ENCODE results near the gene TRABD2B. TPM values are rescaled to one million over a fixed set of nuclear protein-coding genes. Genes with fewer than 3 reads are reported as not detected.

TRABD2B gene
- total and polyA plus RNA-seq, 2 of the 4 experiments (the other 2 are of a cell fraction) = not detected

- Histone ChIP-seq H3K9me3 (ENCODE audit: control insufficient read depth, insufficient read depth, low read length) (no peaks in the 10 kb centered on the region), H3K9me1 (ENCODE audit: insufficient read depth, low read length) (no peaks in the 10 kb centered on the region), H3K23ac (ENCODE audit: low read depth, low read length) (no peak overlapping the region), H3K18ac (ENCODE audit: low read depth, low read length) (no peak overlapping the region), H3K4me3 (ENCODE audit: insufficient read depth, low read depth, low read length) (no peak overlapping the region), H3K9ac (ENCODE audit: low read depth, low read length) (no peak overlapping the region), H2BK20ac (ENCODE audit: low read depth, low read length) (no peak overlapping the region), H3K4ac (ENCODE audit: low read depth, low read length) (no peak overlapping the region), H3K56ac (ENCODE audit: extremely low read depth, insufficient read depth, low read length) (no peak overlapping the region), H3K4me2 (ENCODE audit: low read depth, low read length) (no peak overlapping the region), H3K4me1 (ENCODE audit: control insufficient read depth, insufficient read depth, low read length) (no peaks in the 10 kb centered on the region), H3K79me1 (ENCODE audit: low read depth in 1 of 2, low read length in 2 of 2) (no peaks in the 10 kb centered on the region), H2AFZ (replicated peaks; ENCODE audit: low read length, poor library complexity) (no peak overlapping the region), H2BK5ac (ENCODE audit: low read depth, low read length, poor library complexity, severe bottlenecking) (no peak overlapping the region), H4K8ac (ENCODE audit: low read depth in 2 of 2, low read length in 2 of 2) (no peak overlapping the region), H4K5ac (ENCODE audit: low read depth, low read length) (no peak overlapping the region), H2BK120ac (ENCODE audit: low read depth, low read length) (no peak overlapping the region), H2BK15ac (ENCODE audit: low read depth, low read length) (no peak overlapping the region), H2AK5ac (ENCODE audit: low read depth, low read length) (no peak overlapping the region), H3K14ac (replicated peaks; ENCODE audit: low read depth, low read length) (no peak overlapping the region), H4K91ac (ENCODE audit: insufficient read depth, low read depth, low read length) (no peak overlapping the region), H3K27ac (ENCODE audit: insufficient read depth, low read length) (no peak overlapping the region), H3K36me3 (ENCODE audit: control insufficient read depth, insufficient read depth, low read length) (no peaks in the 10 kb centered on the region), H3K27me3 (ENCODE audit: control insufficient read depth, insufficient read depth, low read length) (no peaks in the 10 kb centered on the region; the same call in 1 of the 2 replicates), H2AK9ac (replicated peaks; ENCODE audit: low read depth, low read length, poor library complexity) (no peak overlapping the region), H4K20me1 (ENCODE audit: insufficient read depth, low read length) (no peaks in the 10 kb centered on the region)
- ATAC-seq (ENCODE audit: low read depth) (no peak), DNase-seq (no peak)
- BruUV-seq (replicated peaks) = no TSS peak
- intact Hi-C loops (cut with micrococcal nuclease) (no loop called here), dilution Hi-C loops (cut with HindIII; ENCODE audit: low sequenced_read_pairs, unreplicated experiment) (no loop called here), in situ Hi-C loops (cut with MboI; ENCODE audit: low sequenced_read_pairs) (no loop called here)
- TF ChIP-seq RCOR1 (IDR thresholded peaks at IDR 0.05; ENCODE audit: insufficient replicate concordance, low read length) (no peak), ELK1 (IDR thresholded peaks at IDR 0.05; ENCODE audit: borderline replicate concordance, low read depth, low read length) (no peak), RFX5 (IDR thresholded peaks at IDR 0.05; ENCODE audit: low read depth, low read length) (no peak), MAFK (IDR thresholded peaks at IDR 0.05; ENCODE audit: low read depth, low read length) (no peak), USF2 (IDR thresholded peaks at IDR 0.05; ENCODE audit: low read depth, low read length) (no peak), CHD1 (IDR thresholded peaks at IDR 0.05; ENCODE audit: low read depth, low read length) (no peak), RAD21 (IDR thresholded peaks at IDR 0.05; ENCODE audit: low read length) (no peak), FOS (IDR thresholded peaks at IDR 0.05; ENCODE audit: low read depth, low read length) (no peak), BHLHE40 (IDR thresholded peaks at IDR 0.05; ENCODE audit: low read depth, low read length) (no peak)
- ChIA-PET CTCF (no interaction called here), POLR2A (ENCODE audit: unreplicated experiment) (no interaction called here)
- 49% methylated on average over 3 of the region's 8 CpGs; no CpG with 5 or more reads in 1 of the 2 experiments for WGBS, 2 experiments (ENCODE audit: extremely low coverage in 2 of 2, insufficient read length in 1 of 2)
These were observed 216.7 kb downstream of the TRABD2B start for GRCh38 chr1:47780469-47780995.
